T1000 (cell line): Measurements from ENCODE around the gene FBN1.

Experiments used
- DNase-seq: peaks from one replicate; lab custom pipeline; 2025; ENCODE audit warnings: mixed read lengths; lab: John Stamatoyannopoulos, UW

The FBN1 gene

DNA sequence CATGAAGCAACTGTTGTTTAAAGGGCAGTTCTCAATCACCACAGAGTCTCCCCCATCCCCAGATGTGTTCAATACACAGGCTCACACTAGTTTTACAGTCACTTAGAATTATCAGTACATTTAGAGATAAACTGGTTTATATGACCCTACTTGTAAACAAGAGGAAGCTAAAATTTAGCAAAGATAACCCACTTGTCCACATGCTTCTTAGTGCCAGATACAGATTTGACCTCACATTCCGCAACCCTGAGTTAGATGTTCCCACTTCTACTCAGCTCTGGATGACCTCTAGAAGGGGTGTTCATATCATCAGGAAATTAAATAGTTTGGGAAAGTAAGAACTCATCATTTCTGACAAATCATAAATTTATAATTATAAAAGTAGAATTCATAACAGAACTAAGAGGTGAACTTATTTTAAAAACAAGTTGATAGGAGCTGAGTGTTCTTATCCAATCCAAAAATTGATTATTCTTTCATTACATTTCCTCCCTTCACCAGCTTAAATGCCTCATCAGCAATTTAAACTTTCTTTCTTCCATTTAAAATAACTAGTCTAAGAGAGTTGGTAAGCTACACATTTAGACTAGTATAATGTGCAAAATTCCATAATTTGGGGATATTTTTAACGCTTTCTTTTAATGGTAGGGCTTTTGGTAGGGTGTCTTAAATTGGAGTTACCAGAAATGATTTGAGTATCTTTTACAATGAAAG lies 131.2 kb downstream of the FBN1 start:
- no peak for DNase-seq

DNA sequence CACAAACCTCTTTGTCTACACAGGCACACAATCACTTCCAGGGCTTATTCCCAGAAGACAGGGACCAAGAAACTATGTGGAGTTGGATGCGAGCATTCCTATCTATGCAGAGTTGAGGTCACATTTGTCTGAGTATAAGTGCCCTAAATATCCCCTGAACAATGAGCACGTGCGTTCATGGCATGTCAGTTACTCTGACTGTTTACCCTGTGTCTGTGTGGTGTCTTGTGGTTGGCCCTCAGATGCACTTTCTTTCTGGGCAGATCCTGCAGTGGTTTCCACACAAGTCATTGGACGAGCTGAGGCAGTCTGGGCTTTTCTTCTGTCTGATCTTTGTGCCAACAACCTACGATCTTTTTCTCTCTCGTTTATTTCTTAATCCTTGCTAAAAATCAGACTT lies 134.5 kb downstream of the FBN1 start:
- no peak for DNase-seq

- DNase-seq: no peak
Measured at GRCh38 chr15:48507416-48508065, 138.0 kb downstream of the FBN1 start.

DNA sequence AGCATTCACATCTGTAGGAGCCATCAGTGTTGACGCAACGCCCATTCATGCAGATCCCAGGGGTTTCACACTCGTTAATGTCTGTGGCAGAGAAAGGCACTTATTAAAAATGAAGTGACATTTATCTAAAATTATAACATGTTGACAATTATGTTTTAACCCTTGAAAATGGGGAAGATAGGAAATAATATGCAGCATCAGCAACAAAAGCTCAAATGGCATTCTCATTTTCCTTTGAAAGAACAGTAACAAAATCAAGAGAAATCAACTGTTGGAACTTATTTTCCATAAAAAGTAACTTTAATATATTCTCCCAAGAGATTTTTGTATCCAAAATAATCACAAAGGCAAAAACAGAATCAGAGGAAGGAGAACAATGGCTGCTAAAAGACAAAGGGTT lies 140.4 kb downstream of the FBN1 start:
- no peak for DNase-seq

DNA sequence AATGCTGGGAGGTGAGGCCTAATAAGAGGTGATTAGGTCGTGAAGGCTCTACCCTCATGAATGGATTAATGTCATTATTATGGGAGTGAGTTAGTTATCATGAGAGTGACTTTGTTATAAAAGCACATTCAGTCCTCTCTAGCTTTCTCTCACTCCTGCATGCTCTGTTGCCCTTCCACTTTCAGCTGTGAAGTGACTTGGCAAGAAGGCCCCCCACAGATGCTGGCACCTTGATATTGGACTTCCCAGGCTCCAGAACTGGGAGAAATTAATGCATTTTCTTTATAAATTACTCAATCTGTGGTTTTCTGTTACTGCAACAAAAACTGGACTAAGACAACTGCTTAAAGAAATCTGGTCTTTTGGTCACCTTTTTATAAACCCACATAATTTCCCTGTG lies 144.3 kb downstream of the FBN1 start:
- no peak for DNase-seq

DNA sequence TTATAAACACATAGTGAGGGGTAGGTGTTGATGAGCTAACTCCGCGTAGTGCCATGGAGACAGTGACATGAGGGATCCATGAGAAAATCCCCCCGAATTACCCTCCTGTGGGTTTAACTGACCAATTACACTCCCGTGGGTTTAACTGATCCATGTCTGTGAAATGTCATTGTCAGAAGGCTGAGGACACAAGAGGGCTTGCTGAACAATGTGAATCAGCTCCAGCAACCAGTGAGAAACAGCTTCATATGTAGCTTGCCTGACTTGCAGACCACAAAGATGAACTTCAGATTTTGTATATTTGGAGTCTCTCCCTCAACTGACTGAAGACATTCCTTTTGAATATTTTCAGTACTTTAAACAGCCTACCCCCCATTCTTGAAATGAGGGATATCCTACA lies 144.9 kb downstream of the FBN1 start:
- DNase-seq: no peak

DNA sequence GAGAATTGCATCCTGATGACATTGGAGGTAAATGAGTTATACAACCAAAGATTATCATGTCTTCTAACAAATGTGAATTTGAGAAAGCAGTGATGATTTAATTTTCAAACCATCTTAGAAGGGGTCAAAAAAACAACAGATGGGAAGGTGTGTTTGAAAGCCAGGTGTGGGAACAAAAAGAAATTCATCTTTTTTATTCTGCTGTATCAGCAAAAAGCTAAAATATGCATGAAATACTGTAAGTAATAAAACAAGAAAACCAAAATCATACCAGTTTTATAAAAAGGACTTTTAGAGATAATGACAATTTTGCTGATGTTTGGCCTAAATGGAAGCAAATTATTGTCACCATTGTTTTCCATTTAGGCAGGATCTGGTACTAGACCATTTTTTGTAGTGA lies 145.5 kb downstream of the FBN1 start:
- DNase-seq: no peak

- DNase-seq: no peak
Measured at GRCh38 chr15:48498828-48499227, 146.7 kb downstream of the FBN1 start.

DNA sequence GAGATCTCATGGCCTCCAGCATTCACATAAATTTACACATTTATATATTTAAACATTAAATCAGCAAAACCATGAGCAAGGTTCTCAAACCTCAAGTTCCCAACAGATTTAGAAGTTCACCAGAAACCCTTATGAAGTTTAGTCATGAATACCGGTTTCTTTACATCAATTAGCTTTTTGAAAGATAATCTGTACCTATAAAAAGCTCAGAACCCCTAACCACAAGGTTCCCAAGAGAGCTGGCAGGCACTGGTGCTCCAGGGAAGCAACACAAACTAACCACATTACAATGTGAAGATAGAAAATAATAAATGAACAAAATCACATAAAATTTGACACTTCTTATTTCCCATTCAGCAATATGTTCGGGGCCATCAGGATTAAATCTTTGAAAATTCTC lies 150.9 kb downstream of the FBN1 start:
- no peak for DNase-seq

DNA sequence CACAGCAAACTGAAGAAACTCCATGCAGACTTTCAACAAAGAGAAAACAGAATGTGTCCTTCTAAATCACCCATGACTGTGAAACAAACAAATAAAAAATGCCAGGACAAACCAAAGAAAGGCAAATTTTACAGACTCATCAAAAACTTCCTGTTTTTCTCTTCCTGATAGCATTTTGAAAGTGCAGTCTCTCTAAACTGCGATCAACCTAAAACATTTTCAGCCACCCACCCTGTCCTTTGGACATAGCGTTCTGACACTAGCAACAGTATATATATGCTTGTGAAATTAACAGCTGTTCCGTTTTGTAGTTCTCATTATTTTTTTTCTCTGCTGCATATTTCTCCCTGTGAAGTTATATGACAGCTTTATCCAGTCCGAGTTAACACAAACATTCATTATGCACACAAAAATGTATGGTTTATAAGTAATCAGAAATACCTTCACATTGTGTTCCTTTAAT lies 151.7 kb downstream of the FBN1 start:
- DNase-seq: no peak

DNA sequence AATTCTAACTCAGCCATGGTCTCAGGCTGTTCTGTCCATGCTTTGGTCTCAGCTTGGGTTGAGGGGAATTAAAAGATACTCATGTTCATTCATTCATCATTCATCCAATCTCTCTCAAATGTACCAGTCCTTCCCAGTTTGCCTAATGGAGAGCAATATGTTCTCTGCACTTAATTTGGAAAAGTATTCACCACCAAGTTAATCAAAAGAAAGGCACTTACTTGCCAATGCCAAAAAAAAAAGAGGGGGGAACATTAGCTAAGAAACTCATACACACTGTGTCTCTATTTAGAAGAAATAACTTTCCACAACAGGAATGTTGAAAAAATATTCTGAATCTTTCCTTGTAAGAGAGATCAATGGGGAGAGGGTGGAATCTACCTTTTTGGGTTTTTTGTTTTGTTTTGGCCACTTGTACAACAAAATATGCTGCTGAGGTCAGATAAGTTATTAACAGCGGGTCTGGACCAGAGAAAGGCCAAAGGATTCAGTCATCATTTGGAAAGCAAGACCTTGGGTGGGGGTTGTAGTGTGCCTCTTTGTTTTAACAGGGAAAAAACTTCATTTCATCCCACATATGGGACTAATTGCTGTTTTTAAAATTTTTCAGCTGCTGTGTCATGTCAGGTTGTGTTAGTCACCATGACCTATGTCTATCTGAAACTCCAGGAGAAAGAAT lies 152.3 kb downstream of the FBN1 start:
- no peak for DNase-seq

GRCh38 chr15:48486228-48486627 lies 159.3 kb downstream of the FBN1 start:
- no peak for DNase-seq

DNA sequence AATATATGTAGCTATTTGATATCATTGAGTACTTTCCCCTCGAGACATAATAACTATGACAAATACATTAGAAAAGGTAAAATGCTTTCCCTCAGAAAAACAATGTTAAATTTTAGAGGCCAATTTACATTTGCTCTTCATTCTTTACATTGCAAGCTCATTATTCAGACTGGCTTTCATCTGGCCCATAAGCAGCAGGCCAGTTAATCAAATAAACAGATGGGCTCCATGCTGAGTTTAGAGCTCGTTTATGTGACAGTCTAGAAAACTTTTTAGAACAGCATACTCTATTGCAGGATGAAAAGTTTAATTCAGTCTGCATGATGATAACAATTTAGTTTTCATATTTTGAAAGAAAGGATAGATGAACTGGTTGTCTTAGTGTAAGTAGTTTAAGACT lies 163.7 kb downstream of the FBN1 start:
- DNase-seq: no peak

DNA sequence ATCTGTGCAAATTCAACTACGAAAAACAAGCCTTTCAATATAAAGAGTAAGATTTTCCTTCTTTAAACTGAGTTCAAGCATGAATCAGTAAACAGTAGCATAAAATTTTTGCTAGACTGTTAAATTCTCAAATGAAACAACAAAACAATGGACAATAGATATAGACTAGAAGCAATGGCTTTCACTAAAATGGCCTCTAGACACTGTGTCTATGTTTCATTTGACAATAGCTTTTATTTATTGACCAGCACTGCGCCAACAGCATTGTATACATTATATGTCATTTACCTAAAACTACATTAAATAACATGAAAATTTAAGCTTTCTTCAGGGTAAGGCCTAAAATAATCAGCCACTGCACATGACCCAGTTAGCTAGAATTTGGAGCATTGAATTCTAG lies 165.8 kb downstream of the FBN1 start:
- DNase-seq: no peak

DNA sequence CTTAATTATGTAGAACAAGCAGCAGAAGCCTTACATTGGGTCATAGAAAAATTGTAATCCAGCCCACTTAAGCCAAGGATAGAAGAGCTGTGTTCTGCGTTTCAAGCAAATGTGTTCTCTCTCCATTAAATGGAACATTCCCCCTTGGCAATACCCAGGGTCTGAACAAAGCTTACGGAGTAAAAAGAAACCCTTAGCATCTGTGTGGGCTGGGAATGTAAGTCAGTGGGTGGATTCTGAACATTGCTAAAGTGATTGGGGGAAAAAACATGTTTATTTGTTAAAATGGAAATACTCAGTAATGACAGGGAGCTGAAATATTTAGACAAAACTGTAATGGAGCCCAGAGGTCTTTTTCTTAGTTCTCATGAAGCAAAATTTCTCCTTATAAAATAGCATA lies 166.9 kb downstream of the FBN1 start:
- no peak for DNase-seq

DNA sequence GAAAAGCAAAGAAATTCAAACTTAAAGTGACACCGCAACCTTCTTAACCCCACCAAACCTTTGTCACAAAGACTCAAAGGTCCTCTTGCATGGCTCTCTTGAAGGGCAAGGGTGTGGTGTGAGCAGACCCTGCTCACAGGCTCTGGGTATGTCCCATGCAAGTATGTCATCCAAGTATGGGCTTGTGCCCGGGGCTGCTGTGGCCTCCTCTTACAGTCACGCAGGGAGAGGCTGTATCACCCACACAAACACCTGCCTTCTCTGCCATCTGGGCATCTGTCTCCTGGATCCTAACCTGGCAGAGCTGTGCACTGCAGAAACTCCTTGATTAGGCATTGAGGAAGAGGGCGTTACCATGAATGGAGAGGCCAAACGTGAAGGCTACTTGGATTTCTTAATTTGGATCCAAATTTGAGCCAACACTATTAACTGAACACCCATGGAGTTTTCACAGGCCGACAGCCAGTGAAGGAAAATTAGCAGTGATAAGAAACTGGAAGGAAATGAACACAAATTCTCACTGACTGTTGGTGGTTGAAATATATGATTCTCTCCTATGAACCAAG lies 167.6 kb downstream of the FBN1 start:
- DNase-seq: no peak

DNA sequence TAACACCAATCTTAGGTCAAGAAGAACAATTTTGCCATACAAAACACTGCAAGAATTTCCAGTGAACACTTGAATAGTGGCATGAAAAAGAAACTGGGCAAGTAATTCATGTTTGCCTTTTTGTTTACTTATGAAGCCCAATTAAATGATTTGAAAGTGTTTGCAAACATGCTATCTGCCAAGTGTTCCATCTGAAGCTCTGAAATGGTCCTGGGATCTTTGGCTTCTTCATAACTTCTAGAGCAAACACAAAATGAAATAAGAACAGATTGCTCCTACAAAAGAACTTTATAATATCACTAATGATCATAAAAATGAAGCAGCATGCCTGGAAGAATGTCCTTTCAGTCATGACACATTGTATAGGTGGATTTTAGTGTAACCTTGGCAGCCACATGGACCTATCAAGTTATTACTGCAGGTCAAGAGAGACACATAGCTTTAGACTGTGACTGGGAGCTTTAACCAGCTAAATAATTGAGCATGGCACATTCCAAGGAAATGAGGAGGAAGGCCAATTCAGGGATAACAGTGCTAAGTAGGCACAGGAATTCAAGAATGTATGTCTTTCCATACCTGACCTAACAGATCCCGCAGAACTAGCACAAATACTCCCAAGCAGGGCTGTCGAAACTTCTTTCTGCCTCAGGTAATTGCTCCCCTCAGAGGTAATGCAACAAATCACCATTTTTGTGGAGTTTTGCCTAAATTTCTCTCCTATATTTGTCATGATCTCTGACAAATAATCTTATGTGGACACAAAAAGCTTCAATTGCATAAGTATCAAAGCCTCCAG lies 169.7 kb downstream of the FBN1 start:
- DNase-seq: no peak

DNA sequence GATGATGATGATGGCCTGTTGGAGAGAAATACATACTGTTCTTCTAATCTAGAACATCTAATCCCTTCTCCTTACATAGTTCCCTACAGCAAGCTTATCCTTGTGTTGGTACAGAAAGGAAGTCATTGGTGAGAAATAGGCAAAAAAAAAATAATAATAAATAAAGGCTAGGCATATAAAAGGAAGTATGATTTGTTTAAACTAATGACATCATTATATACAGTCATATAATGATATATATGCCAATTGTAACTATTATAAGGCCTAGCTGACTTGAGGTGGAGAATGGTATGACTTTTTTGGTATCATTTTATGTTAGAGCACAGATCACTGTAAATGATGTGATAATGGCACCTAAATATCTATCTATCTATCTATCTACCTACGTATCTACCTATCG lies 171.8 kb downstream of the FBN1 start:
- no peak for DNase-seq

GRCh38 chr15:48472756-48473155 lies 172.8 kb downstream of the FBN1 start:
- no peak for DNase-seq

DNA sequence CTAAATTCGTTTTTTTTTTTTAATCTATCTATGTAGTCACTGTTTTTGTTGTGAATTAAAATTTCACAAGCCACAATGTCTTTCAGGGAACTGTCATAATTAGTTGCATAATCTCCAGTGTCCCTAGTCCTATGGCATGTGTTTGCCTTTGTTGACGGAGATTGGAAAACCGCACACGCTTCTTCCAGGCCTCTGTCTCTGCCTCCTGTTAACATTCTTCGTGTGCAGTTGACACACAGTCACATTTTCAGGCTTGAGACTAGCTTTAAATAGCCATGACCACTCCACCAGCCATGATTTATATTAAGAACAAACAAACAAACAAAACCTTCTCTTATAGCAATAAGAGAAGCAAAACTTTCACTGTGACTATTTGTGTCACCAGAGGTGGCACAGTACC lies 174.4 kb downstream of the FBN1 start:
- DNase-seq: no peak

DNA sequence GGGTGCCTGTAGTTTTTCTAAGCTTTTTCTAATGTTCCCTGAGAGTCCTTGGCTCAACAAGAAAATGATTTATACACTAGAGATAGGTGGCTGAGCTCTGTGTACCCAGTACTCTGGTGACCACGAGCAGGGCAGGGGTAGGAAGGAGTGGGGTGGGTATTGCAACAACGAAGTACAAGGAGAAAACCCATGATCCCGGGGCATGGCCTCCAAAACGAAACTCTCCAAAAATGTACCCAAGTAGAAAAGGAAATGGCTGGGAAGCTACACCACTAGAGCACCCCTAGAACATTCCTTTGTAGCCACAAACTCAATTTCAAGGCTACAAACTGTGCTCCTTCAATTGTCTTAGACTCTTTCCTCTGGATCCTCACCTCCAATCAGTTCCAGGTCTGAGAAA lies 175.4 kb downstream of the FBN1 start:
- no peak for DNase-seq

DNA sequence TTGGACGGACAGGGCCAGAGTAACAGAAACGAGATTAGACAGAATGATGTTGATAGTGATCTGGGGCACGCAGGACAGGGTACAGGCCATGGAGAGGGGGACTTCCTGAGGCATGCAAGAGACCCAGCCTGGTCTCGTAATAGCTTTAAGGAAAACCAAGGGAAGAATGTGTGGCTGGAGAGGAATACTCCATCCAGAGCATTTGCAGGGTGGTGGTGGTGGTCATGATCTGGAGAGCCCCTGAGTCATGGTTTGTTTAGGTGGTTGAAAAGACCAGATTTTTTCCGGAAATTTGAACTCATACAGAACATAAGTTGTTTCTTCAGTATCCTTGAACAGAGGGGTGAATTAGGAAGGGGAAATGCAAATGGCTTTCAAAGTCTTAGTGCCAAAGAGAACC lies 175.8 kb downstream of the FBN1 start:
- DNase-seq: no peak
